Body of pancreas (tissue), 4 donors: Measurements from ENCODE around the gene RPTOR.

Experiments used
- POLR2A ChIP-seq, 3 donors: fragments of 450-650 bp; IDR thresholded peaks; one replicate each; pipeline ENCODE4 v1.6.1; 2016; ENCODE audit warnings: antibody characterized with exemption in 3 of 3, mild to moderate bottlenecking in 2 of 3
- TF ChIP-seq, protein P1 (sequence below), 7 experiments: fragments of 450-650 bp in 4 of 7; fragments of 200-600 bp in 3 of 7; sonication (generic) in 3 of 7; IDR thresholded peaks; one replicate each; pipeline ENCODE4 v1.5.1; 2016 to 2019; ENCODE audit warnings: antibody characterized with exemption in 7 of 7

DNA sequence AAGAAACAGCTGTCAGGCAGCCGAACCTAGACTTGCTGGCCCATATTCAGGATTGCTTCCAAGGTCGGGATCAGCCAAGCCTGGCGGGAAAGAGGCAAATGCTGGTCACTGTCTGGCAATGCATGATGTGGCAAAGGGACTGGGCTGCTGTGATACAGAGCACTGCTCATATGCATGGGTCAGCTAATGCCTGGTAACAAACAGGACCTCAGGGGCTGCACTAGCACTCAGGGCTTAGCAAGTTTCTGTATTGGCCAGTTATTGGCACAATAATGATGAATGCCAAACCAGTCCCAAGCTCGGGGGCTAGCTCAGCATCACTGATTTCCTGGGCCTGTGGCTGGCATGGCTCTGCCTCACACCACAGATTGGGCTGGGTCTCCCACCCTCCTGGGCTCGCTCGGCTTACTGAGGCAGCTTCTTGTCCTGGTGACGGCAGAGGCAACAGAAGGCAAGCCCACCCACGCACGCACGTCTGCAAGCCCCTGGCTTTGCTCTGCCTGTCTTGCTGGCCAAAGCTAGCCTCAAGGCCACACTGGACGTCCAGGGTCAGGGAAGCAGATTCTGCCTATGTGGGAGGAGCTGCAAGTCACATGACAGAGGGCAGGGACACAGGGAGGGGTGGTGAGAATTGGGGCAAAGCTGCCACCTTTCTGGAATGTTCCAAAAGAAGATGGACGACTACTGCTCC lies 21.4 kb upstream of the RPTOR start:
- TF ChIP-seq, protein P1, sequence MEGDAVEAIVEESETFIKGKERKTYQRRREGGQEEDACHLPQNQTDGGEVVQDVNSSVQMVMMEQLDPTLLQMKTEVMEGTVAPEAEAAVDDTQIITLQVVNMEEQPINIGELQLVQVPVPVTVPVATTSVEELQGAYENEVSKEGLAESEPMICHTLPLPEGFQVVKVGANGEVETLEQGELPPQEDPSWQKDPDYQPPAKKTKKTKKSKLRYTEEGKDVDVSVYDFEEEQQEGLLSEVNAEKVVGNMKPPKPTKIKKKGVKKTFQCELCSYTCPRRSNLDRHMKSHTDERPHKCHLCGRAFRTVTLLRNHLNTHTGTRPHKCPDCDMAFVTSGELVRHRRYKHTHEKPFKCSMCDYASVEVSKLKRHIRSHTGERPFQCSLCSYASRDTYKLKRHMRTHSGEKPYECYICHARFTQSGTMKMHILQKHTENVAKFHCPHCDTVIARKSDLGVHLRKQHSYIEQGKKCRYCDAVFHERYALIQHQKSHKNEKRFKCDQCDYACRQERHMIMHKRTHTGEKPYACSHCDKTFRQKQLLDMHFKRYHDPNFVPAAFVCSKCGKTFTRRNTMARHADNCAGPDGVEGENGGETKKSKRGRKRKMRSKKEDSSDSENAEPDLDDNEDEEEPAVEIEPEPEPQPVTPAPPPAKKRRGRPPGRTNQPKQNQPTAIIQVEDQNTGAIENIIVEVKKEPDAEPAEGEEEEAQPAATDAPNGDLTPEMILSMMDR (IDR thresholded peaks at IDR 0.05): no peak
- TF ChIP-seq POLR2A (IDR thresholded peaks at IDR 0.05): no peak
